ENCODE data around the gene SFSWAP.

- TF ChIP-seq POLR2A (IDR thresholded peaks at IDR 0.05) (no peak), EP300 (IDR thresholded peaks at IDR 0.05) (no peak), POLR2AphosphoS5 (IDR thresholded peaks at IDR 0.05) (no peak), CTCF (IDR thresholded peaks at IDR 0.05) (no peak)
Observed at GRCh38 chr12:131672941-131673887, 37.7 kb upstream of the SFSWAP start.

Measured in sigmoid colon (tissue), 4 donors.